ENCODE measurements around the gene ZC3H6. TPM values are rescaled to one million over a fixed set of nuclear protein-coding genes. Genes with fewer than 3 reads are reported as not detected.

Gene ZC3H6
- total and polyA plus RNA-seq, 2 of the 13 experiments (the other 11 are each of a cell fraction or from before 2014, with no cell fraction given) = 0.71 to 0.93 TPM

GRCh38 chr2:112275311-112275886 is at the start of gene ZC3H6 (continued):
- TF ChIP-seq THAP9 (CRISPR knock-in tag; IDR thresholded peaks at IDR 0.05; ENCODE audit: borderline replicate concordance) = peak; percentile 95
- 0 out of 2 replicates have a peak, but pooled peaks have one; percentile 68 for TF ChIP-seq ZNF550 (CRISPR knock-in tag; IDR thresholded peaks at IDR 0.05; ENCODE audit: borderline replicate concordance)
- peak; percentile 99 for TF ChIP-seq POGK (CRISPR knock-in tag; conservative IDR thresholded peaks at IDR 0.05)
- peak; percentile 66; the same call in 1 of the 2 replicates for TF ChIP-seq NFIC (IDR thresholded peaks at IDR 0.05; ENCODE audit: low read length)
- peak; percentile 77; the same call in 1 of the 2 replicates for TF ChIP-seq TRAFD1 (CRISPR knock-in tag; IDR thresholded peaks at IDR 0.05; ENCODE audit: borderline replicate concordance)
- peak; percentile 86; the same call in 1 of the 2 replicates for TF ChIP-seq TP53 (CRISPR knock-in tag; conservative IDR thresholded peaks at IDR 0.05)
- peak; percentile 100 for TF ChIP-seq RBFOX2 (IDR thresholded peaks at IDR 0.05; ENCODE audit: low read depth, low read length)
- no peak for TF ChIP-seq MBNL3 (CRISPR knock-in tag; conservative IDR thresholded peaks at IDR 0.05)
- peak; percentile 98 for TF ChIP-seq ZNF678 (CRISPR knock-in tag; IDR thresholded peaks at IDR 0.05)
- TF ChIP-seq ZFP36L2 (CRISPR knock-in tag; IDR thresholded peaks at IDR 0.05) = 0 out of 2 replicates have a peak, but pooled peaks have one; percentile 20
- TF ChIP-seq ZNF567 (CRISPR knock-in tag; IDR thresholded peaks at IDR 0.05; ENCODE audit: borderline replicate concordance) = peak; percentile 76; the same call in 1 of the 2 replicates
- TF ChIP-seq ETS1 (CRISPR knock-in tag; IDR thresholded peaks at IDR 0.05) = 0 out of 2 replicates have a peak, but pooled peaks have one; percentile 9
- TF ChIP-seq HHEX (CRISPR knock-in tag; IDR thresholded peaks at IDR 0.05) = no peak
- peak; percentile 94; the same call in 1 of the 2 replicates for TF ChIP-seq YEATS2 (CRISPR knock-in tag; IDR thresholded peaks at IDR 0.05; ENCODE audit: borderline replicate concordance)
- 0 out of 2 replicates have a peak, but pooled peaks have one; percentile 85 for TF ChIP-seq FUBP1 (CRISPR knock-in tag; IDR thresholded peaks at IDR 0.05; ENCODE audit: borderline replicate concordance)
- TF ChIP-seq HNF4A (CRISPR knock-in tag; IDR thresholded peaks at IDR 0.05) = peak; percentile 78
- TF ChIP-seq KDM5B (CRISPR knock-in tag; IDR thresholded peaks at IDR 0.05; ENCODE audit: borderline replicate concordance) = peak; percentile 99; the same call in 1 of the 2 replicates
- peak; percentile 80 for TF ChIP-seq GATAD1 (CRISPR knock-in tag; IDR thresholded peaks at IDR 0.05)
- peak; percentile 12 for TF ChIP-seq PRPF4 (IDR thresholded peaks at IDR 0.05; ENCODE audit: low read depth, low read length, poor library complexity, severe bottlenecking)
